HPDE6-E6E7 (cell line): Measurements from ENCODE around the gene PLD5.
"Not testable (repeated sequence)": the region's sequence is repeated elsewhere in the genome, so short reads cannot be mapped to it uniquely, and the experiment has no call there.

Source experiments
- DNase-seq: peaks from one replicate; pipeline ENCODE4 v3.0.0; 2011; ENCODE audit warnings: missing footprints; ENCODE audit errors: extremely low spot score

PLD5 gene

DNA sequence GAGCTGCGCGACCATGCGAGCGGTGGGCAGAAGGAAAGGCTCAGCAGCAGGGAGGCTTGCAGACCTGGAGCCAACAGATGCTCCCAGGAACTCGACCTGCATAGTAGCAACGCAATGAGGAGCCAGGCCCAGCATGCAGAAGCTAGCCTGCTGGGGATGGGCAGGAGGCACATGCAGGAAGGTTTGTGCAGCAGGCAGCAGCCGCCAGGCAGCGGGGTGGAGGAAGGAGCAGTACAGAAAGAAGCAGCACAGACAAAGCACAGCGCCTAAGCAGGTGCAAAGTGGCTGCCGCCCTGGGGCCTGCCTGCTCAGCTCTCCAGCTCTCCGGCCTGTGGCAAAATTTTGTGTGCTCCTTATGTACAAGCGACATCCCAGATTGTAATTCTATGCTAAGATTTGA lies 312.1 kb downstream of the PLD5 start:
- DNase-seq = no peak

DNA sequence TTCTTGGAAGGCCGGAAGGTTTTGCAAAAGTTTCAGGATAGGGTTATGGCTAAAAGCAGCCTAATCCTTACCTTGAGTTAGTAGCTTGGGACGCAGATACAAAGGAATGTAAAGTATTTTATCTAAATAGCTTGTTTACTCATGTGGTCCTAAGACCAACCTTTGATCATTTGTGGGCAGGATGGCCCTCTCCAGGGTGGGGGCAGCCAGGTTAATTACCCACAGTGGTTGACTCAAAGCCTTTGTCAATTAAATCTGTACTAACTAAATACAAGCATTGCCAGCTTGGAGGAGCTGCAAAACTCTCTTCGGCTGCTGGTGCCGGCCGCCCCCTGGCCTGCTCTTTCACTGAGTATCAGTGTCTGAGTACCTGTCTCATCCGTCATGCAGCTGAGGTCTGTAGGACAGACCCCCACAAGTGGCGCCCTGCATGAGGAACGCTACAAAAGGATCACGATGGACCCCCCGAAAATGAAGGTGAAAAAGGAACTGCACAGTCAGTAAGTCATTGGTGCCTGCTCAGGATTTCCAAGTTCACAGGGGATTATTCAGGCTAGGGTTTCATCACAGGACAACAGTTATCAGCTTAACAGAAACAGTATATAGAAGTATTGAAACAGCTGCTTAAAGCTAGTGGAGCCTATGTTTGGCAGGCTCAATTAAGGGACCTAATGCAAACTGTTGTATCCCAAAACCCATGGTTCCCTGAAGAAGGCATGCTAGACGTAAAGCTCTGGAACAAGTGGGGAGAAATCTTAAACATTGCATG lies 313.1 kb downstream of the PLD5 start:
- no peak for DNase-seq

DNA sequence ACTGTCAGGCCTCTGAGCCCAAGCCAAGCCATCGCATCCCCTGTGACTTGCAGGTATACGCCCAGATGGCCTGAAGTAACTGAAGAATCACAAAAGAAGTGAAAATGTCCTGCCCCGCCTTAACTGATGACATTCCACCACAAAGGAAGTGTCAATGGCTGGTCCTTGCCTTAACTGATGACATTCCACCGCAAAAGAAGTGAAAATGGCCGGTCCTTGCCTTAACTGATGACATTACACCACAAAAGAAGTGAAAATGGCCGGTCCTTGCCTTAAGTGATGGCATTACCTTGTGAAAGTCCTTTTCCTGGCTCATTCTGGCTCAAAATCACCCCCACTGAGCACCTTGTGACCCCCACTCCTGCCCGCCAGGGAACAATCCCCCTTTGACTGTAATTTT lies 314.2 kb downstream of the PLD5 start:
- DNase-seq = not testable (repeated sequence)

DNA sequence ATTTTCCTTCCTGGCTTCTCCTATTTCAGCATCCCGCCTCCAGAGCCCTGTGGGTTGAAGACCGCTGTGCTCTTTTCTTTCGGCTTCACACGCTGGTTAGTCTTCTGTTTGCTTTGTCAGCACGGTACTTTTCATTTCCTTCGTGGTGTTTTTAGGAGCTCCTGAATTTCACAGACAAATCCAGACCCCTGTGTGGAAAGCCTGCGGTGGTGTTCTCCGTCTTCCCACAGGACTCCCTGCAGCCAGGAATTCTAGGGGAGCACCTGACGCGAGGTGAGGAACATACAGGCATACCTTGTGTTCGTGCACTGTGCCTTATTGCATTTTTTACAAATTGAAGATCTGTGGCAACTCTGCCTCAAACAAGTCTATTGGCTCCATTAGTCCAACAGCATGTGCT lies 315.4 kb downstream of the PLD5 start:
- DNase-seq = no peak

DNA sequence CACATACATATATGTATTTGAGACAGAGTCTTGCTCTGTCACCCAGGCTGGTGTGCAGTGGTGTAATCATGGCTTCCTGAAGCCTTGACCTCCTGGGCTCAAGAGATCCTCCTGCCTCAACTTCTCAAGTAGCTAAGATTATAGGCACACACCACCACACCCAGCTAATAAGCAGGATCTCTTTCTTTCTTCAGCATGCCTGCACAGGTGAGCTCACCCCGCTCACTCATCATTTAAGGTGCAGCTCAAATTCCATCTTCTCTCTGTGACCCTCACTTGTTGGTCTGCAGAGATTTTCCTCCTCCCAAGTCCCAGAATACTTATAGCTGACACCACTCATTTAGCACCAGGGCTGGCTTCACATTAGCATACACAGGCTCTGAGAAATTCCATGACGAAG lies 316.5 kb downstream of the PLD5 start:
- DNase-seq = no peak

DNA sequence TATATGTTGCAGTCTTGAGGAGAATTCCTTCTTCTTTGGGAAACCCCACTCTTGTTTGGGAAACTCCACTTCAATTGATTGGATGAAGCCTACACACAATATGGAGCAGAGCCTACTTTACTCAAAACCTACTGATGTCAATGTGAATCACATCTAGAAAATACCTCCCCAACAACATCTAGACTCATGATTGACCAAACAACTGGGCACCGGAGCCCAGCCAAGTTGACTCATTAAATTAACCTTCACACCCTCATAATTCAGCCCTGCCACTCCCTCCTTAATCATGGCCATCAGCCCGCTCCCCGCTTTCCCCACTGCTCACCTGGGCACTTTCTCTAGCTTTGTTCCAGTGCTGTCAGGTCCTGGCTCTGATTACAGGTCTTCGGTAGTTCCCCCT lies 317.5 kb downstream of the PLD5 start:
- DNase-seq = no peak

DNA sequence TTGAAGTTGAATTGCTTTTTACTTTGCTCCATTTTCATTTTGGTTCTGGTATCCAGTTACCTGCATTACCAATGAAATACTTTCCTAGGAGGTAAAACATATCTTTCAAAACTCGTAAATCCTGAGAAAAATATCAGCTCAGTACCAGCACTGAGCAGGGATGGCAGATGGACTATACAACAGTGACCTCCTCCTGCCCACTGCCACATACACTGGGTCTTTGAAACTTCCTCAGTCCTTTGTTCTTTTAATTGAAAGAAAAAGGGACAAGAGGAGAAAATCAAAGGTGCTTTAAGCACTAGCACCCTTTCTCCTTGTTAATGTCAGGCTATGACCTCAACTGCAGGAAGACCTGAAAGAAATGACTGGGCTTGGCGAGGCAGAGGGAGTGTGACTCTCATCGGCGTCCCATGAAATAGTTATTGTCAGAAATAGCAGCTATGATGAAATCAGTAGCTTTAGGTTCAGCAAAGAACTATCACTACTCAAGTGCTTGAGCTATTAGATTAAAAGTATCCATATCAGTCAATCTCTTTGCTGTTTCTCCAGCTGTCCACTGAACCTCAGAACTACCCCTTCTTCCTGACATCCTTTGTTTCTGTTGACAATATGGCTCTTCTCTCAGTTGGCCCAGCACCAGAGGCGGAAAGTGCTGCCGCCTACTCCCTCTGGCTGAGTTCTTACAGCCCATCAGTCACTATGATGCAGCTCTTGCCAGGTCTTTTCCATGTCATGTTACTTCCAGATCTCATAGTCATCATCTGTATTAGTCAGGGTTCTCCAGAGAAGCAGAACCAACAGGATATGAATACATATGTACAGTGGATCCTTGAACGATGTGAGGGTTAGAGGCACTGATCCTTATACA lies 318.6 kb downstream of the PLD5 start:
- no peak for DNase-seq

DNA sequence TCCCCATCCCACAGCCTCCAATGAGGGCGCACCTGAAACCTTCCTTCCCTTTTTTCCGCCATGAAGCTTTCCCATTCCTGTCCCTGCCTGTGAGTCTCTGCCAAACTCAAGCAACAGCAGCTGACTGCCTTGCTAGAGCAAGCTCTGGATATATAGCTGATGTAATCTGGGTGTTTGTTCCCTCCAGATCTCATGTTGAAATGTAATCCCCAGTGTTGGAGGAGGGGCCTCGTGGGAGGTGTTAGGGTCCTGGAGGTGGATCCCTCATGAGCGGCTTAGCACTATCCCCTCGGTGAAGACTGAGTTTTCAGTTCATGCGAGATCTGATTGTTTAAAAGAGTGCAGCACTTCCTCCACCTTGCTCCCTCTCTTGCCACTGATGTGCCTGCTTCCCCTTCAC lies 321.2 kb downstream of the PLD5 start:
- DNase-seq = no peak

DNA sequence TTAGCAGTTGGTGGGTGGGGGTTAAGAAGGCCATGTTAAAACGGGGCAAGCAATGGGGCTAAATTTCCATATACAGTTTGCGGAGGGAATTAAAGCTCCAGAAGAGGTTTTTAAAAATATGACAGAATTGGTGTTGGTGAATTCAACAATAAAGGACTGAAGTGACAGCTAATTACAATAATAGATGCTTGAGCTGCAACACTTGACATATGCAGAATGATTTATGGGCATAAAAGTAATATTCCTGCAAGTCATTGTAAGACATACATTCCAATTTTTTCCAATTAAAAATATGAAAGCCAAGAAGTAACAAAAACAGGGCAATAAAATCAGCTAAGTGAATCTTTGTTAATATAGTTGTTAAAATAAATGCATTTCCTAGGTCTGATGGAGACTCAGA lies 323.4 kb downstream of the PLD5 start:
- DNase-seq = no peak

DNA sequence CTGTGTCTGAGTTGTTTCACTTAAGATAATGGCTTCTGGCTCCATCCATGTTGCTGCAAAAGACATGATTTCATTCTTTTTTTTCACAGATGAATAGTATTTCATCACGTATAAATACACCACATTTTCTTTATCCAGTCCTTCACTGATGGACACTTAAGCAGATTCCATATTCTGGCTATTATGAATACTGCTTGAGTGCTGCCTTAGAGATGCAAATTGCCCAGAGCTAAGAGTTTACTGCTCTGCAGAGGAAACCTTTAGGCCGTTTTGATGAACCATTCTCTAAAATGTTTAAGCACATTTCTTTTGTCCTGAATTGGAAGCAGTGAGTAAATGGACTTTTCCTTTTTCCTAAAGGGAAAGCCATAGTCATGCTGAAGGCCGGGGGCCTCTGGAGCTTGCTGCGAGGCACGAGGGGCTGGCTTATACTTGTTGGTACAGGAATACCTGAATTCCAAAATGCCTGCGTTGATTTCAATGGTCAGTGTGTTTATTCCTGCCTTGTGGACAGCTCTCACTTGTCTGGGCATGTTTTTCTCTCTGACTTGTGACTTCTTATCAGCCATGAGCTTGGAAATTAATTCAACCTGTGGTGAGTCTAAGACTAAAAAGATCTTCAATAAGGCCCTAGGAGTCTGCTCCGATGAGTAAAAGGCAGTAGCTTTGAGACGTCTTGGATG lies 324.6 kb downstream of the PLD5 start:
- DNase-seq = peak; percentile 73

DNA sequence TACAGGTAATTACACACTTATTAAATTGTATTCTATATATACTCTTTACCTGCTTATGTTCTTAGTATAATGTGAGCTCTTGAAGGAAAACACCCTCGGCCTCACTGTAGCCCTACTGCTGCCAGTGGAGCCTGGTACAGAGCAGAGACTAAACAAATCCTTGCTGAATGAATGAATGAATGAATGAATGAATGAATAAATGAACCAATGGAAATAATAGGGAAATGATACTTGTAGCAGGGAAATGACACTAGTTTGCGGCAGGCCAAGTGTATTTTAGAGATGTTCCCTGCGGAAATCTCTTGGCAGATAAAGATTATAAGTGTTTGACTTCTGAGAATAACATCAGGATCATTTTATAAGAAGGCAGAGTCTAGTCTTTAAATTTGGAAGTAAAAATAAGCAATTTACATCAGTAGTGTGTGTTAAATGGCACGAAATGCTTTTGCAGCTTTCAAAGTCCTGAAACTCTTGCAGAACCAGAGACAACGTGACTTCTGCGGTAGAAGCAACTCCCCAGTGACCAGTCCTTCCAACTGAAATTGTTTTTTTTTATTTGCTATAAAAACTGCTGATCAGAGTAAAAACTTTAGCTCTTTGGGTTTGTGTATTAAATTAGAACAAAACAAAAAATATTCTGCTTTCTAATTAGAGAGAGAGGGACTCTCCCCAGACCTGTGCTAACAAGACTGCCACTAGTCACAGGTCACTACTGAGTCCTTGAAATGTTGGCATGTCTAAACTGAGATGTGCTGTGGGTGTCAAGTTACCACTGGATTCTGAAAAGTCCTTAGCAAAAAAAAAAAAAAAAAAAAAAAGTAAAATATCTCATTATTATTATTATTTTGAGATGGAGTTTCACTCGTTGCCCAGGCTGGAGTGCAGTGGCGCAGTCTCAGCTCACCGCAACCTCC lies 326.3 kb downstream of the PLD5 start:
- peak; percentile 15 for DNase-seq

DNA sequence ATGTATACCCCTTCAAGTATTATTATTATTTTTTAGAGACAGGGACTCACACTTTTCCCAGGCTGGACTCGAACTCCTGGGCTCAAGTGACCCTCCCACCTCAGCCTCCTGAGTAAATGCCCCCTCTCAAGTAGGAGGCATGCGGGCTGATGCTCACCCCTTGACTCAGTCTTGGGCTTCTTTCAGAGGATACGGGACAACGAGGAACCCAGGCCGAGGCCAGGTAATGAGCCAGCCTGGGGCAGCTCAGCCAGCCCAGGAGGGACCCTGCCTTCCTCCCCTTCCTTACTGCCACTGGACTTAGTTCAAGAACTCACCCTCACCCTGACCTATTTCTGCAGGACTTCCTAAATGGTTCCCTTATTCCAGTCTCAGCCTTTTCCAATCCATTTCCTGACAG lies 327.6 kb downstream of the PLD5 start:
- DNase-seq = no peak

DNA sequence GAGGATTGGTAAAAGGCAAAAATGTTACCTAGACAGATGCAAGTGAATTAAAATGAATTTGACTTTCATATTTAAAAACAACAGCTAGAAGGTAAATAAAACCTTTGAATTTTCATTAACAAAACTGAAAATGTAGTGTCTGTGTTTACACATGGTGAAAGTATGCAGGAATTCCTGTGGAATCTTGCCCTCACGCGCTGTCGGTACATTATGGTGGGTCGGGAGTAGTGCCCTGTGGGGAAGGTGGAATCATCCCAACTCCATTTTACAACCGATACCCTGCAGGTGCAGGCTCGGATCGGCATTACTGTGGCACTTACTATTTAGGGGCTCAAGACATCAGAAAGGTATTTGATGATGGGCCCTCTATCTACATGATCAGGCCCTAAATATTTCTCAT lies 328.4 kb downstream of the PLD5 start:
- no peak for DNase-seq

DNA sequence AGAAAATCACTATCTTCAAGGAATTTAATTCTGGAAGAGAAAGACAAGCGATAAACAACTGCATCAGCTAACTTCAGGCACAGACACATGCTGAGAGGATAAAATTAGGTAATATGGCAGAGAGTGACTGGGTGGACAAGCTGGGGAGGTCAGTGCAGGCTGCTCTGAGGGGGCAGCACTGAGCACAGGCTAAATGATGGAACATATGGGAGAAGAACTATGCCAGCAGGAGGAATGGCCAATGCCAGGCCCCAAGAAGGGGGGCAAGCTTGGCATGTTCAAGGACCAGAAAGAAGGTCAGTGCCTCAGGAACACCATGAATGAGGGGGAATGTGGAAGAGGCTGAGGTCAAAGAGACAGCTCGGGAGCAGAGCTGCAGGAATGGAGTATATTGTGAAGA lies 334.9 kb downstream of the PLD5 start:
- DNase-seq = no peak

DNA sequence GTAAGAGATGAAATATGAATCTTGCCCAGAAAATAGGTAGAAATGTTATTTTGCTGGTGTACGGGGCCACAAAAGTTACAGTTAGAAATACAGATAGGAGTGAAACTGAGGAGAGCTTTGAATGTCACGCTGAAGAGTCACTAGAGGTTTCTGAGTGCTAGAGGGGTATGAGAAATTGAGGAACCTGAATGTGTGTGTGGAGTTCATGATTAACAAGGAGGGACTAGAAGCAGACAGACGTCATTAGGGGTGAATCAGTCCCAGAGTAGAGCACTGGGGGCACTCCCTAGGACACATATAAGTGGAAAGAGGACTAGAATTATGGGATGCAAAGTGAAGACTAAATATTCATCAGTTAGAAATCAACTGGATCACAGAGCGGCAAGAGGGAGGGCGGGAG lies 336.7 kb downstream of the PLD5 start:
- no peak for DNase-seq

DNA sequence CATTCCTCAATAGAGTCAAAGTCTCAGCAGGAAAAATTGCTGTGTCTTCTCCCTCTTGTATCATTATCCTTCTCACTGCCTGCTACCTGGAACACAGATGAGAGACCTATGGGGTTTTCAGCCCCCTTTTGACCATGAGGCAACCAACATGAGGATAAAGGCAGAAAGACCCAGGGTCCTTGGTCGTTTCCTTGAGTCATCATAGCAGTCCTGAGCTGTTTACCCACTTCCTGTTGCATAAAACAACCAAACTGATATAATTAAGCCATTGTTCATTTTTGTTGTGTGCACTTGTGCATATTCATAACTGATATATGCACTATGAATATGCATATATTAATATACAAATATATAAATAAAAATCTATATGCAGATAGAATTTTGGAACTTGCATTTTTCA lies 337.3 kb downstream of the PLD5 start:
- no peak for DNase-seq

DNA sequence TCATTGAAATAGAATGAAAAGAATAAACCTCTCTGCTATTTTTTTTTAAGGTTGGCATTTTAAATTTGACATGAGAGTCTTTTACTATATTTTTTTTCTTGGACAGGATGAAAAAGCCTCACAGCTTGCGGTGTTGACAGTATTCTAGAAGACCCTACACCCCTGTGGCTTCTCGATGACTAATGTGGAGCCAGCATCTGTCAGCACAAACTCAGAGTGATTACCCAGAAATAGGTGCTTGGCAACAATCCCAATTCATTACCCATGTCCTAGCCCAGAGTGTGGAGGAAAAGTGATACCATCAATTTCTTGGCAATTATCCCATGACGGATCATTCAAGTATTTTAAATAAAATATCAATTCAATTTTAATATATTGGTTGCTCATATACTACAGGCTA lies 338.8 kb downstream of the PLD5 start:
- DNase-seq = no peak

DNA sequence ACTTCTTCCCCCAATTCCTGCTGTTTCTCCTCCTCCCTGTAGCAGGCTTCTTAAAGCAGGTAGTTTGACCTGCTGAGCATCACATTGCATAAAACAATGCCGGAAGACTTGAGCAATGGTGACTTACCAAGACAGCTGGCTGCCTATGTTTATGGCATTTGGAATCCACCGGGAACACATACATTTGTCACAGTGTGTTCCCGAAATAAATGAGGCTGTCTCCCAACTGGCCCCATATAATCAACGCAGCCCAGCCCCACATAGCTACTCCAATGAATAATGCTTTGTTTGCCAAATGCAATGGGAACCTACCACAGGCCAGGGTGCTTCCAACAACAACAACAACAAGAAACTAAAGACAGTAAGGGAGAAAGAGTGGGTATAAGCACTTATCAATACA lies 339.5 kb downstream of the PLD5 start:
- DNase-seq = no peak

DNA sequence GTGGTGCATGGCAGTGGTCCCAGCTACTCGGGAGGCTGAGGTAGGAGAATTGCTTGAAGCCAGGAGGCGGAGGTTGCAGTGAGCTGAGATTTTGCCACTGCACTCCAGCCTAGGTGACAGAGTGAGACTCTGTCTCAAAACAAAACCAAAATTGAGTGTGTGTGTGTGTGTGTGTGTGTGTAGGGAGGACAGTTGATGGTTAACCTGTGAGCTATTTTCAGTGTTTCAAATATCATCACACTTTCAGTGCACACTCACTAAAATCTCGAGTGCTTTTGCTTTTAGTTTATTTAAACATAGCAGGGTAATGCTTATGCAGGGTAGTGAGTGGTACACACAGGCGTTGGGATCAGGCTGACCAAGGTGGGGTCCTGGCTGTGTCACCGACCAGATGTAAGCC lies 344.7 kb downstream of the PLD5 start:
- DNase-seq = not testable (repeated sequence)

DNA sequence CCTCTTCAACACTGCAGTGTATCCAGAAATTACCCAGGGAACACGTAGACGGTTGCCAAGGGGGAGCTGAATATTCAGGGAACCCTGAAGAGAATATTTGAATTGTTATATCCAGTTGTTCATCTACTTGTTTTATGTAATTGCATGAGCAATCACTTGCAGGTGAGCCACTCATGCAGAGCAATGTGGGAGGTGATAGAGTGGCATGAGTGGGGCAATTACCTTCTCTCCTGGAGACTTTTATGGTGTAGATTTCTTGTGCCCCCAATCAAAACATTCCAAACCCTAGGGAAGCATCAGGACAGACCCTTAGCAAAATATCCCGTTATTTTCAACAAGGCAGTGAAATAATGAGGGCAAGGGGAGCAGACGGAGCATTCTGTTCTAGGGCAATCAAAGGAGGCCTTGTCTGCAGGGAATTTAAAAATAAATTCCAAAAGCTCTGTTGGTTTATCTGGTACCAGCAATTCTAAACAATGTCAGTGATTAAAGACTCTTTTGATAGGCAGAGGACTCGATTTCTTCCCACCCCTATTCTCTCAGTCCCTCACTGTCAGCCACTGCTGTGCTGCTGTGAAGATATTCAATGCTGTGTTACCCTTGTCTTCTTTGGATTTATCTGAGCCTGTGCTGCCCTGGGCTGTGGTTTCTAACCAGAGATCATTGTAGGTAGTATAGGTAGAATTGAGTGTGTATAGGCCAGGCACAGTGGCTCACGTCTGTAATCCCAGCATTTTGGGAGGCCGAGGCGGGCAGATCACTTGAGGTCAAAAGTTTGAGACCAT lies 345.4 kb downstream of the PLD5 start:
- DNase-seq = no peak

DNA sequence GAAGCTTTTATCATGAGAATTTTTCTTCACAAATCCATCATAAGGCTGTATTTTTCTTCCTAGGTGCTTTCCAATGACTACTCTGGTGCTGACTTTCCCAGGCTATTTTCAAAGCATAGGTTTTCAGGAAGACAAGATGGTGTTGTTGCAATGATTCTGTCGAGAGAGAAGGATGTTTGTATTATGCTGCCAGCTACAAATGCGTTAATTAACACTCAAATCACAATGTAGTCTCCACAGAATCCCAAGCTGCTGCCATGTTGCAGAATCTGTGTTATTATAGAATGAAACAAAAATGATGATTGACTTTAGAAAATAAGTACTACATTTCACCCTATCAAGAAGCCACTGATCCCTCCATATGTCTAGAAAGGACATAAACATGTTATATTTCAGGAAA lies 346.1 kb downstream of the PLD5 start:
- DNase-seq = no peak
